NCI-H2029 (cell line): ENCODE measurements around the gene XIAP.

Experiments
- DNase-seq: peaks from one replicate; lab custom pipeline; 2025; lab: John Stamatoyannopoulos, UW

XIAP gene

GRCh38 chrX:123961268-123962005 lies 101.6 kb downstream of the XIAP start, which contains the start of gene STAG2:
Gene STAG2, plus strand, starts transcription at chrX:123961706. Its CDS starts 60,922 bp downstream, at chrX:124022628.
- peak; percentile 79 for DNase-seq

GRCh38 chrX:123962006-123962467 lies 102.2 kb downstream of the XIAP start:
- DNase-seq: peak; percentile 31

GRCh38 chrX:123962794-123963373 lies 103.0 kb downstream of the XIAP start:
- DNase-seq: peak; percentile 88
